GM19023 (cell line): ENCODE data around the gene MYO5C.
A peak's percentile ranks its signal among the peaks of the same experiment; 100 is the strongest.
"Not testable (repeated sequence)": the region's sequence is repeated elsewhere in the genome, so short reads cannot be mapped to it uniquely, and the experiment has no call there.

Experiments
- ATAC-seq: cut with Tn5 transposase; IDR thresholded peaks from one replicate; pipeline ENCODE4 v1.9.1; 2021; ENCODE audit warnings: mild to moderate bottlenecking, moderate library complexity; ENCODE audit not compliant: unreplicated experiment

The MYO5C gene

DNA sequence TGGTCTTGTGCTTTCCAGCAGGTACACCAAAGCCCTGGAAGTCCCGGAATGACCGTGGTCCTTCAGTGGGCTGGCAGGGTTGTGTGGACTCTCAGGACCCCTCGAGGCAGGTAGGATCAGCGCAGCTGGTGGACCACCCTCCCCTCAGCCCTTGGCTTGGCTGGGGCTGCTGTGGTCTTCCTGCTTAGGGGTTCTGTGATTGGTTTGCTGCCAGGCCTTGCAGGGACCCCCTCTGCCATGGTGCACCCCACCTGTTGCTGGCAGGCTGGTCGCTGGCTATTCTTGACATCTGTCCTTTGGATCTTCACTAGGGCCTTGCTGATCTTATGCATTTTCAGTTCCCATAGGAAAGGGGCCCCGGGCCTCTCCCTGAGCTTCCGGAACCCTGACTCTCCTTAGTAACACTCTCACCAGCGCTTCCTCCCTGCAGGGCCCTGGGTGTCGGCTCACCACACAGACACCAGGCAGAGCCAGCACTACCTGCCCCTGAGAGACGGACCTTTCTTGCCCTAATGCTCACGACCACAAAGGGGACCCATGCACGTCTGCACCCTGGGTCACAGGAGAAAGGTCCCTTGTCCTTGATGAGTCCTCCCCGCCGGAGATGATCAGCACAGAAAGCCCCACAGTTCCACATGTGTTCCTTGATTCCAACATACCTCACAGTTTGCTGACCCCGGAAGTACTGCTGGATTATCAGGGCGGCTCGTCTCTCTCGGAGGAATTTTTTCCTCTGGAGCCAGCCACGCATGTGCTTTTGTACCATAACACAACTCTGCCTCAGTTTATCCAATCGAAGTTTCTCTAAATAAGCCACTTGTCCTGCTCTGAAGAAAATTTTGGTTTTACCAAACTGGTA lies 51.7 kb downstream of the MYO5C start:
- no peak for ATAC-seq

DNA sequence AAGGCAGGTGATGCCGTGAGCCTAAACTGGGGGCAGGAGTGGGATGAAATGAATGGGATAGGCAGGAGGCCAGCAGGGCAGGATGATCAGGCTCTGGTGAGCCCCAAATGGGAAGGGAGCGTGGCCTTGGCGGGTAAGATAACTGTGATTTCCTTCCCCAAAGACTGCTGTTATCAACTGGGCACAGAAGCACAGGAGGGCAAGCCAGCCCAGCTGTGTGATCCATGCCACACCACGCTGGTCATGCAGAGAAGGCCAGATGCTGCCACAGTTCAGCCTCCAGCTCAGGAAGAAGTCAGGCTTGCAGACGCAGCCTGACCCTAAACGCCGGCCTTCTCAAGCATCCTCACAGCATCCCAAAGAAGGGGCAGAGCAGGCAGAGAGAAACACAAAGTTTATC lies 52.3 kb downstream of the MYO5C start:
- ATAC-seq: no peak

- ATAC-seq: no peak
These were observed 54.1 kb downstream of the MYO5C start for GRCh38 chr15:52241489-52241888.

GRCh38 chr15:52240166-52240565 lies 55.4 kb downstream of the MYO5C start:
- no peak for ATAC-seq

- not testable (repeated sequence) for ATAC-seq
These were observed 56.5 kb downstream of the MYO5C start for GRCh38 chr15:52238989-52239525.

GRCh38 chr15:52238149-52238548 lies 57.5 kb downstream of the MYO5C start:
- ATAC-seq: no peak

DNA sequence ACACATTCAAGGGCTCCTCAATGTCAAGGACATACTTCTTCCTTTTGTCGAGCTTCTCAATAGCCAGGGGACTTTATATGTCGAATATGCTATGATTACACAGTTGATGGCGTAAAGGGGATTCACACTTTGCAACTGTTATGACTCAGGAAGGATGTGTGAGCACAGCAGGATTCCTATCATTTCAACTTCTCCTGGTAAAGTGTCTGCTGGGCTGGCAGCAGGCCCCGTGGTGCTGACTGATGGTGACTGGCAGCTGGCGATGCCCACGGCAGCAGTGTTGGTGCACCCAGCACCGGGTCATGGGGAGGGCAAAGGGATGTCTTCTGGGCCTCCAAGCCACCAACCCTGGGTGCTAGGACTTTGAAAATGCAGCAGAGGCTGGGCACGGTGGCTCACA lies 59.6 kb downstream of the MYO5C start:
- ATAC-seq: no peak

DNA sequence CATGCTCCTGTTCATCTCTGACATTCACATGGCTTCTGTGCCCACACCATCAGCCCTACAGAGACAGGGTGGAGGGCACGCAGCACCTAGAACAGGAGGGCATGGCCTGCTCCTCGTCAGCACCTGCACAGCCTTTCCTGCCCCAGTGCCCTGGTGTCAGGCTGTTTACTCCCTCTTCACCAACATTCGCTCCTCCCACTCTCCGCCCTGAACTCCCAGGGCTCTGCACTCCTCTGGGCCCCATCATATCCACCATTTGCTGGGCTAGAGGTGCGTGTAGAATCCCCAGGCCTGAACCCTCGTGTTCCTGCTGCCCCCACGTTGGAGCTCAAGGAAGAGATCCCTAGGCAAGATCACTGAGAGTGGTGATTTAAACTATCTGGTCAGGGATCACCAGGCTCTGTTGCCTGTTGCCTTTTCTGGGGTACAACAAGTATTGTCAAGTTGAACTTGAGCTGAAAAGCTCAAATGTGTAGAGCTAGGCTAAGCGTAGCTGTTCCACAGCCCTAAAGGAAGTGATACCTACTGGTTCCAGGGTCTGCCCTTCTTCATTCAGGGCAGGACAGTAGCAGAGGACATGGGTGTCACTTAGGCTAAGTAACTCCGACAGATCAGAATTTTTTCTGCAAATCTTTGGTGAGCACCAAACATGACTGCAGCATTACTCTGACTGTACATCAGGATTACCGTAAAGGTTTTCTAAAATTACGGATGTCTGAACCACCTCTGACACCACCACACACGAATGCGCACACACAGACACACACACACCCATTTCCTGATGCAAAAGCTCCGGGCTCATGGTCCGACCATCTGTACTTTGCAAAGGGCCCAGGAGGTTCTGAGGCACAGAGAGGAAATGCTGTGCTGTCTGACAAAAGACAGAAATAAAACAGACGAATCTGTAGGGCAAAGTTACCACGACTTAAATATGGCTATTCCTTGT lies 60.7 kb downstream of the MYO5C start:
- no peak for ATAC-seq

- no peak for ATAC-seq
These were observed 62.2 kb downstream of the MYO5C start for GRCh38 chr15:52233405-52233804.

DNA sequence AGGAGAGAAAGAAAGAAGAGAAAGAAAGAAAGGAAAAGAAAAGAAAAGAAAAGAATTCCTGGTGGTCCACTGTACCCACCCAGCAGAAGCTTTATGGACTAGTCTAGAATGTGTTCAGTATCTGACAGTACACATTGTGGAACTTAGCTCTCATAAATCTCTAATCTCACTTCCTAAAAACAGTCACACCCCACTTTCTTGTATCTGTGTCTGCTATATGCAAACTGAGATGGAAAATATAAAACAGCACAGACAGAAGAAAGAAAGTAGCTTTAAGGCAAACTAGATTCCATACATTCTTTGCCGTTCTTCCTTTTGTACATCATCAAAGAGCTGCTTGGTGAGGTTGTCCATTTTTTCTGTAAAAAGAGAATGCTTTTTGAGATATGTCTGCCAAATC lies 63.3 kb downstream of the MYO5C start:
- peak; percentile 49 for ATAC-seq

DNA sequence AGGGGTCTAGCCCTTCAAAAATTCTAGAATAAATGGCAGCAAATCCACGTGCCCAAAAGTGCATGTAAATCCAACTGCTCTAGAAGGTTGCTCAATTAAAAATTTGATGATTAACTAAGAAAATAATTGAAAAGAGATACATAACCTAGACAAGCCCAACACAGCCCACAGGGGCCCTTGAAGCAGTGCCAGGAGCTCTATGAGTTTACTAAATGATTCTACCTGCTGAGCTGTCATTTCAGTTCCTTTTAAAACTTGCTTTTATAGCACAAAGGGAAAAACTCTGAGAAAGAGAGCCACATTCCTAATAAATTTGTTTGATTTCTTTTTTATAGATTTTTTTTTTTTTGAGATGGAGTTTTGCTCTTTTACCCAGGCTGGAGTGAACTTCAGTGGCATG lies 65.5 kb downstream of the MYO5C start:
- ATAC-seq: no peak

DNA sequence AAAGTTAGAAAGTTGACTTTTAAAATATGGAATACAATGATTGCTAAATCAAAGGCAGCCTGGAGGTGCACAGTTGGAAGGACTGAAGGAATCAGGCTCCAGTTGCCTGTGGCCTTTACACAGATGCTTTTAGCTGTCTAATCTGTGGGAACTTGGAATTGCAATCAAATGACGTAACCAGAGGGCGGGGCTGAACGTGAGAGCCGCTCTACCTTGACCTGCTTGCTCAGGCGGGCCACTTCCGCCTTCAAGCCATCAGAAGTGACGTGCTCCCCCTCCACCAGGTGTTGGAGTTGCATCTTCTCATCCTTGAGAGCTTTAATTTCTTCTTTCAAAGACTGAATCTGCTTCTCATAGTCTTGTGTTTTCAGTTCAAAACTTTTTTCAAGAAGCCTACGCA lies 66.7 kb downstream of the MYO5C start:
- no peak for ATAC-seq

GRCh38 chr15:52227456-52227855 lies 68.1 kb downstream of the MYO5C start:
- peak; percentile 79 for ATAC-seq

DNA sequence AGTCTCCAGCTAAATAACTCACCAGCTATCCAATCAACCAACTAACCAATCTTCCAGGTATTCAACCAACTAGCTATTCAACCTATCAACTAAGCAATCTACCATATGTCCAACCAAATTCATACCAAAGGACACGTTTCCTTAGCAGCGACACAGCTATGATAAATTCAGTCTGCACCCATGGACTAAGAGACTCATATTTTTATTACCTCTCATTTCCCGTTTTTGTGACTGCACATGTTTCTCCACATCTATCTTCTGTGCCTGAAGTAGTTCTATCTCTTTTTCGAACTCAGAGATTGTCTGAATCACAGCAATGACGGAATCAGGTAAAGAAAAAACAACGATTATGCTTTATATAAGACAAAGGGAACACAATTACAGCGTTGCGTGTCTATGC lies 70.4 kb downstream of the MYO5C start:
- no peak for ATAC-seq

- ATAC-seq: no peak
These were observed 71.4 kb downstream of the MYO5C start for GRCh38 chr15:52224211-52224610.

GRCh38 chr15:52221730-52222129 lies 73.9 kb downstream of the MYO5C start:
- ATAC-seq: peak; percentile 38

GRCh38 chr15:52220937-52221660 lies 74.5 kb downstream of the MYO5C start:
- no peak for ATAC-seq

GRCh38 chr15:52220251-52220650 lies 75.4 kb downstream of the MYO5C start:
- ATAC-seq: no peak

DNA sequence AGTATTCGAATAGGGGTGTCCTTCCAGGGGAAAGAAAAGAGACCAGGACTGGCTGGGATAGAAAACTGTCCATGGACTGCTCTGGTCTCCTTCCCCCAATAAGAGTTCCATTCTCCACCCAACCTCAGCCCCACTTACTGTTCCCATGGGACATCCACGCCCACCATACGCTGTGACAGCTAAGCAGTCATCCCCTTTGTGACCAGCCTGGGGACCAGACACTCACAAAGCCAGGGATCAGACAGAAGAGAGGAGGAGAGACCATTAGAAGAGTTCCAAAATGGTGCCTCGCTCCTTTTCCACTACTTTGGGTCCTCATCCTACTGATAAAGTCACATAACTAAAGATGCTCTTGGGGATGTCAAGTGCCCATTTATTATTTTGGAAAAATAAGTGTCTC lies 76.8 kb downstream of the MYO5C start:
- no peak for ATAC-seq

DNA sequence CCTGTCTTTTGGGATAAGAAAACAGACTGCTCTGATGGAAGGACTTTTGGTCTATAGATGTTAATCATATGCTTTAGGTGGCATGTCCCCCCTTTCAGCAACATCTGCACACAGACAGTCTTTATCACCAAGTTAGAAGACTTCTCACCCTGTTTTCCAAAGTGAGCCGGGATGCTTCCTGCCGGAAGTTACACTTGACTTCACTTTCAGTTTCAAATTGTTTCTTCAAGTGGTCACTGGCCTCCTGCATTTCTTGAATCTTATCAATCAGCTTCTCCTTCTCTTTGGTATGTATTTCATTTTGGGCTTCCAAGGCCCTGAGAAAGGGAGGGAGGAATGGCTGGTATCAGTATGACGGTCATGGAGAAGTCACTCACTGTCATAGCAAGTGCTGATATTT lies 77.2 kb downstream of the MYO5C start:
- no peak for ATAC-seq

- ATAC-seq: no peak
These were observed 78.4 kb downstream of the MYO5C start for GRCh38 chr15:52217186-52217585.
